GM12878 (cell line): ENCODE results near the gene MAIP1. TPM values are rescaled to one million over a fixed set of nuclear protein-coding genes. Genes with fewer than 3 reads are reported as not detected.

Experiments used
- ATAC-seq: fragments of 200-7000 bp; cut with Tn5 transposase; 3 replicates; pipeline ENCODE4 v1.9.1; 2020; ENCODE audit warnings: mild to moderate bottlenecking, moderate library complexity
- BruUV-seq: library from RNA; stranded (reverse); fragments of 400-500 nt; replicated peaks from 2 replicates; lab custom pipeline; 2021; lab: Mats Ljungman, UMichigan
- CTCF ChIA-PET: fragments of 300-600 bp; sonication (Branson Sonifier 250); formaldehyde crosslinking; extraction: SDS; loops from one replicate; lab custom pipeline; 2021; ENCODE audit warnings: inconsistent platforms; lab: Yijun Ruan, JAX
- POLR2A ChIA-PET: fragments of 350-600 bp; formaldehyde crosslinking; extraction: SDS; loops from one replicate; lab custom pipeline; 2021; ENCODE audit warnings: inconsistent platforms; lab: Charles Lee
- RAD21 ChIA-PET: fragments of 300-600 bp; sonication (Branson Sonifier 250); formaldehyde crosslinking; loops from one replicate; lab custom pipeline; 2023; ENCODE audit warnings: antibody characterized with exemption; ENCODE audit not compliant: unreplicated experiment; lab: Charles Lee
- SMC1A ChIA-PET: fragments of 300-600 bp; sonication (Branson Sonifier 250); formaldehyde crosslinking; loops from one replicate; lab custom pipeline; 2023; ENCODE audit not compliant: unreplicated experiment, uncharacterized antibody; lab: Charles Lee
- DNase-seq: peaks from one replicate; pipeline ENCODE4 v3.0.0-alpha.2; 2011; ENCODE audit warnings: low read depth, low spot score
- FAIRE-seq: peaks from 3 replicates; lab custom pipeline; 2011; peaks lifted over from hg19 to GRCh38; lab: Jason Lieb, UNC
- H2AFZ ChIP-seq: 2 replicates; pipeline ENCODE4 v1.6.0; 2011; ENCODE audit warnings: low read depth, low read length, control low read depth; ENCODE audit not compliant: control insufficient read depth
- H3K27ac ChIP-seq: 2 replicates; pipeline ENCODE4 v1.5.1; 2011; ENCODE audit warnings: control low read depth; ENCODE audit not compliant: control insufficient read depth, insufficient read depth
- H3K27me3 ChIP-seq, 2 experiments: replicated peaks in 1 of 2; 2 replicates each; pipeline versions ENCODE4 v1.6.0 to v1.6.1; 2011; ENCODE audit warnings: low read length in 1 of 2; ENCODE audit not compliant: control insufficient read depth in 2 of 2, insufficient read depth in 2 of 2
- H3K36me3 ChIP-seq, 2 experiments: 2 replicates each; pipeline ENCODE4 v1.5.1; 2011; ENCODE audit warnings: low read length in 1 of 2; ENCODE audit not compliant: control insufficient read depth in 2 of 2, insufficient read depth in 2 of 2
- H3K4me1 ChIP-seq: 2 replicates; pipeline ENCODE4 v1.6.1; 2011; ENCODE audit warnings: mild to moderate bottlenecking, low read length, moderate library complexity, mixed read lengths; ENCODE audit not compliant: control insufficient read depth, insufficient read depth
- H3K4me2 ChIP-seq: 2 replicates; pipeline ENCODE4 v1.6.0; 2011; ENCODE audit warnings: control low read depth; ENCODE audit not compliant: control insufficient read depth, insufficient read depth
- H3K4me3 ChIP-seq: fragments of 200-600 bp; sonication (generic); 2 replicates; pipeline ENCODE4 v1.5.1; 2016
- H3K79me2 ChIP-seq: 2 replicates; pipeline ENCODE4 v1.6.0; 2011; ENCODE audit warnings: low read length; ENCODE audit not compliant: control insufficient read depth, insufficient read depth
- H3K9ac ChIP-seq: 2 replicates; pipeline ENCODE4 v1.8.0; 2011; ENCODE audit warnings: low read length, control low read depth, mixed read lengths; ENCODE audit not compliant: control insufficient read depth, insufficient read depth
- H3K9me3 ChIP-seq: replicated peaks from 3 replicates; pipeline ENCODE4 v1.5.1; 2011; ENCODE audit warnings: mild to moderate bottlenecking, low read length; ENCODE audit not compliant: control insufficient read depth, insufficient read depth
- H4K20me1 ChIP-seq: 2 replicates; pipeline ENCODE4 v1.6.0; 2011; ENCODE audit not compliant: control insufficient read depth, insufficient read depth
- ATF7 ChIP-seq: fragments of 450-650 bp; IDR thresholded peaks from 2 replicates; pipeline ENCODE4 v1.6.1; 2016; ENCODE audit warnings: low read depth, mild to moderate bottlenecking
- GATAD2B ChIP-seq: fragments of 450-650 bp; conservative IDR thresholded peaks from 2 replicates; pipeline ENCODE4 v1.6.1; 2017; ENCODE audit warnings: low read depth, mild to moderate bottlenecking, moderate library complexity
- MEF2B ChIP-seq: fragments of 450-650 bp; IDR thresholded peaks from 2 replicates; pipeline ENCODE4 v1.6.1; 2018; ENCODE audit warnings: mild to moderate bottlenecking, moderate library complexity; ENCODE audit not compliant: partially characterized antibody, poor library complexity, severe bottlenecking
- MXI1 ChIP-seq: fragments of 150-350 bp; IDR thresholded peaks from 2 replicates; pipeline ENCODE4 v1.6.1; 2011; ENCODE audit warnings: low read depth, mild to moderate bottlenecking, inconsistent platforms, low read length, improper control_type of control experiment
- NRF1 ChIP-seq: conservative IDR thresholded peaks from 2 replicates; pipeline ENCODE4 v1.6.1; 2011; ENCODE audit warnings: mild to moderate bottlenecking, low read depth, low read length, improper control_type of control experiment
- PAX8 ChIP-seq: fragments of 450-650 bp; IDR thresholded peaks from 2 replicates; pipeline ENCODE4 v1.6.1; 2017; ENCODE audit warnings: mild to moderate bottlenecking, moderate library complexity
- PML ChIP-seq: IDR thresholded peaks from 2 replicates; pipeline ENCODE4 v1.6.1; 2012; ENCODE audit warnings: low read length, inconsistent platforms
- POLR2AphosphoS2 ChIP-seq: IDR thresholded peaks from 2 replicates; pipeline ENCODE4 v1.6.1; 2011; ENCODE audit warnings: low read depth, mild to moderate bottlenecking, low read length, improper control_type of control experiment, moderate library complexity
- RB1 ChIP-seq: fragments of 450-650 bp; formaldehyde crosslinking; IDR thresholded peaks from 2 replicates; pipeline ENCODE4 v1.6.1; 2017; ENCODE audit warnings: mild to moderate bottlenecking, borderline replicate concordance
- SUZ12 ChIP-seq: fragments of 200-600 bp; sonication (generic); IDR thresholded peaks from one replicate; pipeline ENCODE4 v1.6.1; 2018; ENCODE audit warnings: antibody characterized with exemption, mild to moderate bottlenecking; ENCODE audit not compliant: unreplicated experiment
- WGBS: methylation state at CpG from one replicate; pipeline ENCODE4 v1.1.6; 2016; ENCODE audit warnings: low lambda C conversion rate; ENCODE audit not compliant: insufficient replicate concordance, insufficient coverage; ENCODE audit errors: missing lambda C conversion rate; 5-methylcytosine and 5-hydroxymethylcytosine counted together
- in situ Hi-C: fragments of 300-500 bp; cut with MboI; formaldehyde crosslinking; loops from 9 replicates; pipeline ENCODE4 v1.14.3; 2018; ENCODE audit warnings: mixed read lengths
- intact Hi-C: fragments of 100-400 bp; cut with micrococcal nuclease; formaldehyde crosslinking; loops from one replicate; pipeline ENCODE4 v1.14.2; 2022; ENCODE audit not compliant: unreplicated experiment
- polyA plus RNA-seq, 11 experiments: library from polyadenylated mRNA; depleted of rRNA in 4 of 11; unstranded in 6 of 11; stranded (reverse) in 5 of 11; fragments of >200 nt; fragmentation: Nextera tagmentation in 4 of 11; fragmentation: Illumina TruSeq in 1 of 11; extraction: Ambion mirVana in 4 of 11; extraction: Trizol in 1 of 11; gene quantifications; 1 replicate in 1 of 11; 2 replicates in 10 of 11; pipeline versions ENCODE4 v1.2.1 to v1.2.3, GENCODE V29; 2011 to 2016; ENCODE audit warnings: inconsistent platforms in 2 of 11, missing spikeins in 2 of 11, low read depth in 1 of 11
- total RNA-seq, 4 experiments: library from RNA; depleted of rRNA in 3 of 4; stranded (reverse); fragments of >200 nt in 3 of 4; fragmentation: Illumina TruSeq in 1 of 4; extraction: Trizol in 1 of 4; gene quantifications; 2 replicates each; pipeline versions ENCODE4 v1.2.1 to v1.2.3, GENCODE V29; 2013 to 2021
- TF ChIP-seq, protein P1 (sequence below): fragments of 450-650 bp; formaldehyde crosslinking; IDR thresholded peaks from 2 replicates; pipeline ENCODE4 v1.4.0; 2020; ENCODE audit warnings: mild to moderate bottlenecking, moderate library complexity
- TF ChIP-seq, protein P2 (sequence below): fragments of 450-650 bp; conservative IDR thresholded peaks from 2 replicates; pipeline ENCODE4 v1.6.1; 2017; ENCODE audit warnings: mild to moderate bottlenecking, moderate library complexity
- TF ChIP-seq, protein P3 (sequence below): fragments of 450-650 bp; IDR thresholded peaks from 2 replicates; pipeline ENCODE4 v1.6.1; 2016; ENCODE audit warnings: mild to moderate bottlenecking

MAIP1 gene
- total and polyA plus RNA-seq, 10 of the 15 experiments (the other 5 are each of a cell fraction or from before 2014, with no cell fraction given), result 5.4 to 41.4 (median 25.4) TPM

DNA sequence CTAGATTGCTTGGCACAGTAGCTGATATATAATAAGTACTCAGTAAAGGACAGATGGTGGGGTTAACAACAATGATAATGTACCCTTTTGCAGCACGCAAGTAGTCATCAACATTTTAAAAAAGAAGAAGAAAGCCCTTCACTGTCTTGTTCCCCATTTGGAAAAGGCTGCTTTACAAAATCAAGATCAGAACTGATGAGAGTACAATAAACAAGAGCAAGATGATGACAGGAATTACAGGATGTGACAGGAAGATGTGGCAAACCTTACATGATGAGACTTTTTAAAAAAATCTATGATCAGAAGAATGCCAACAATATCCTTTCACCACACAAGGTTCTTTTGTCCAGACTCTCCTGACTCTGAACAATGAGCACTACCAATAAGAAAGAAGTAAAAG, 9.2 kb upstream of the MAIP1 start:
- no peaks in the 10 kb centered on the region for H3K9me3 ChIP-seq
- intact Hi-C loops (loop anchor here (10.0 kb wide), 1 partner anchor 241 kb away; no protein-coding TSS in a partner anchor), in situ Hi-C loops (no loop called here)
- H3K9ac ChIP-seq, result no peak overlapping the region
- no peak overlapping the region for H3K4me2 ChIP-seq
- no peak for ATAC-seq
- no peaks in the 10 kb centered on the region for H3K4me1 ChIP-seq
- BruUV-seq, result no TSS peak
- WGBS, result 100% methylated on average over 1 of the region's 1 CpG
- ChIA-PET SMC1A (interaction anchor here (1.0 kb wide), 1 partner anchor 34 kb away, joined by 3 read pairs; no protein-coding TSS in a partner anchor), POLR2A (interaction anchor here (0.6 kb wide), 1 partner anchor 10 kb away, joined by 6 read pairs; no protein-coding TSS in a partner anchor), CTCF (interaction anchor here (1.4 kb wide), 1 partner anchor 538 kb away, joined by 9 read pairs; no protein-coding TSS in a partner anchor)
- H3K79me2 ChIP-seq, result peaks cover 8% of the 10 kb centered on the region
- DNase-seq, result no peak
- H3K4me3 ChIP-seq, result no peak overlapping the region
- FAIRE-seq, result no peak
- no peaks in the 10 kb centered on the region for H3K27me3 ChIP-seq
- TF ChIP-seq ATF7 (no peak), NRF1 (no peak), PML (no peak), POLR2AphosphoS2 (no peak), SUZ12 (no peak), MEF2B (no peak), GATAD2B (no peak), PAX8 (no peak), RB1 (no peak), MXI1 (no peak)
- TF ChIP-seq, protein P1, sequence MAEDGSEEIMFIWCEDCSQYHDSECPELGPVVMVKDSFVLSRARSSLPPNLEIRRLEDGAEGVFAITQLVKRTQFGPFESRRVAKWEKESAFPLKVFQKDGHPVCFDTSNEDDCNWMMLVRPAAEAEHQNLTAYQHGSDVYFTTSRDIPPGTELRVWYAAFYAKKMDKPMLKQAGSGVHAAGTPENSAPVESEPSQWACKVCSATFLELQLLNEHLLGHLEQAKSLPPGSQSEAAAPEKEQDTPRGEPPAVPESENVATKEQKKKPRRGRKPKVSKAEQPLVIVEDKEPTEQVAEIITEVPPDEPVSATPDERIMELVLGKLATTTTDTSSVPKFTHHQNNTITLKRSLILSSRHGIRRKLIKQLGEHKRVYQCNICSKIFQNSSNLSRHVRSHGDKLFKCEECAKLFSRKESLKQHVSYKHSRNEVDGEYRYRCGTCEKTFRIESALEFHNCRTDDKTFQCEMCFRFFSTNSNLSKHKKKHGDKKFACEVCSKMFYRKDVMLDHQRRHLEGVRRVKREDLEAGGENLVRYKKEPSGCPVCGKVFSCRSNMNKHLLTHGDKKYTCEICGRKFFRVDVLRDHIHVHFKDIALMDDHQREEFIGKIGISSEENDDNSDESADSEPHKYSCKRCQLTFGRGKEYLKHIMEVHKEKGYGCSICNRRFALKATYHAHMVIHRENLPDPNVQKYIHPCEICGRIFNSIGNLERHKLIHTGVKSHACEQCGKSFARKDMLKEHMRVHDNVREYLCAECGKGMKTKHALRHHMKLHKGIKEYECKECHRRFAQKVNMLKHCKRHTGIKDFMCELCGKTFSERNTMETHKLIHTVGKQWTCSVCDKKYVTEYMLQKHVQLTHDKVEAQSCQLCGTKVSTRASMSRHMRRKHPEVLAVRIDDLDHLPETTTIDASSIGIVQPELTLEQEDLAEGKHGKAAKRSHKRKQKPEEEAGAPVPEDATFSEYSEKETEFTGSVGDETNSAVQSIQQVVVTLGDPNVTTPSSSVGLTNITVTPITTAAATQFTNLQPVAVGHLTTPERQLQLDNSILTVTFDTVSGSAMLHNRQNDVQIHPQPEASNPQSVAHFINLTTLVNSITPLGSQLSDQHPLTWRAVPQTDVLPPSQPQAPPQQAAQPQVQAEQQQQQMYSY (CRISPR knock-in tag), result no peak
- TF ChIP-seq, protein P2, sequence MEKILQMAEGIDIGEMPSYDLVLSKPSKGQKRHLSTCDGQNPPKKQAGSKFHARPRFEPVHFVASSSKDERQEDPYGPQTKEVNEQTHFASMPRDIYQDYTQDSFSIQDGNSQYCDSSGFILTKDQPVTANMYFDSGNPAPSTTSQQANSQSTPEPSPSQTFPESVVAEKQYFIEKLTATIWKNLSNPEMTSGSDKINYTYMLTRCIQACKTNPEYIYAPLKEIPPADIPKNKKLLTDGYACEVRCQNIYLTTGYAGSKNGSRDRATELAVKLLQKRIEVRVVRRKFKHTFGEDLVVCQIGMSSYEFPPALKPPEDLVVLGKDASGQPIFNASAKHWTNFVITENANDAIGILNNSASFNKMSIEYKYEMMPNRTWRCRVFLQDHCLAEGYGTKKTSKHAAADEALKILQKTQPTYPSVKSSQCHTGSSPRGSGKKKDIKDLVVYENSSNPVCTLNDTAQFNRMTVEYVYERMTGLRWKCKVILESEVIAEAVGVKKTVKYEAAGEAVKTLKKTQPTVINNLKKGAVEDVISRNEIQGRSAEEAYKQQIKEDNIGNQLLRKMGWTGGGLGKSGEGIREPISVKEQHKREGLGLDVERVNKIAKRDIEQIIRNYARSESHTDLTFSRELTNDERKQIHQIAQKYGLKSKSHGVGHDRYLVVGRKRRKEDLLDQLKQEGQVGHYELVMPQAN, result no peak
- TF ChIP-seq, protein P3, sequence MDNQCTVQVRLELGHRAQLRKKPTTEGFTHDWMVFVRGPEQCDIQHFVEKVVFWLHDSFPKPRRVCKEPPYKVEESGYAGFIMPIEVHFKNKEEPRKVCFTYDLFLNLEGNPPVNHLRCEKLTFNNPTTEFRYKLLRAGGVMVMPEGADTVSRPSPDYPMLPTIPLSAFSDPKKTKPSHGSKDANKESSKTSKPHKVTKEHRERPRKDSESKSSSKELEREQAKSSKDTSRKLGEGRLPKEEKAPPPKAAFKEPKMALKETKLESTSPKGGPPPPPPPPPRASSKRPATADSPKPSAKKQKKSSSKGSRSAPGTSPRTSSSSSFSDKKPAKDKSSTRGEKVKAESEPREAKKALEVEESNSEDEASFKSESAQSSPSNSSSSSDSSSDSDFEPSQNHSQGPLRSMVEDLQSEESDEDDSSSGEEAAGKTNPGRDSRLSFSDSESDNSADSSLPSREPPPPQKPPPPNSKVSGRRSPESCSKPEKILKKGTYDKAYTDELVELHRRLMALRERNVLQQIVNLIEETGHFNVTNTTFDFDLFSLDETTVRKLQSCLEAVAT, result no peak
- TF ChIP-seq, all 136 proteins: peak for 0
- peaks cover 0 to 5% of the 10 kb centered on the region in 2 experiments; a peak in 3 of 4 replicates for H3K36me3 ChIP-seq
- H4K20me1 ChIP-seq, result no peaks in the 10 kb centered on the region
- H2AFZ ChIP-seq, result no peak overlapping the region
- RAD21 ChIA-PET, result interaction anchor here (1.0 kb wide), 1 partner anchor 15 kb away, joined by 3 read pairs; no protein-coding TSS in a partner anchor
- no peak overlapping the region for H3K27ac ChIP-seq
